Loucy (cell line): Measurements from ENCODE around the gene BRWD1.

Experiments
- H2AFZ ChIP-seq: fragments of 200-600 bp; sonication (generic); 2 replicates; pipeline ENCODE4 v1.6.0; 2016; ENCODE audit warnings: antibody characterized with exemption, mild to moderate bottlenecking, low read length, moderate library complexity
- H3F3A ChIP-seq: fragments of 200-600 bp; 2 replicates; pipeline ENCODE4 v1.6.0; 2016; ENCODE audit warnings: antibody characterized with exemption, low read depth, mild to moderate bottlenecking
- H3K27me3 ChIP-seq: fragments of 200-600 bp; sonication (generic); 2 replicates; pipeline ENCODE4 v1.6.1; 2014; ENCODE audit warnings: low read length, mild to moderate bottlenecking; ENCODE audit not compliant: insufficient read depth, poor library complexity, severe bottlenecking
- H3K36me3 ChIP-seq: fragments of 200-600 bp; sonication (generic); 2 replicates; pipeline ENCODE4 v1.6.1; 2016; ENCODE audit warnings: low read length; ENCODE audit not compliant: insufficient read depth
- H3K4me1 ChIP-seq: fragments of 200-600 bp; sonication (generic); 2 replicates; pipeline ENCODE4 v1.5.1; 2014; ENCODE audit warnings: low read length, mild to moderate bottlenecking; ENCODE audit not compliant: insufficient read depth, poor library complexity, severe bottlenecking
- H3K4me2 ChIP-seq: fragments of 200-600 bp; sonication (generic); 2 replicates; pipeline ENCODE4 v1.6.0; 2014; ENCODE audit warnings: antibody characterized with exemption, low read length, low read depth, mild to moderate bottlenecking; ENCODE audit not compliant: poor library complexity, severe bottlenecking
- H3K4me3 ChIP-seq: fragments of 200-600 bp; sonication (generic); 2 replicates; pipeline ENCODE4 v1.5.1; 2014; ENCODE audit warnings: low read length, mild to moderate bottlenecking, mixed read lengths; ENCODE audit not compliant: poor library complexity, severe bottlenecking
- H3K79me2 ChIP-seq: fragments of 200-600 bp; sonication (generic); 2 replicates; pipeline ENCODE4 v1.6.1; 2014; ENCODE audit warnings: low read length; ENCODE audit not compliant: insufficient read depth
- H3K9ac ChIP-seq: fragments of 200-600 bp; sonication (generic); 2 replicates; pipeline ENCODE4 v1.6.0; 2014; ENCODE audit warnings: mild to moderate bottlenecking, low read depth, low read length, moderate library complexity; ENCODE audit not compliant: poor library complexity, severe bottlenecking
- H3K9me2 ChIP-seq: fragments of 200-600 bp; sonication (generic); replicated peaks from 2 replicates; pipeline ENCODE4 v1.6.1; 2016; ENCODE audit warnings: low read depth, low read length, mixed read lengths
- H3K9me3 ChIP-seq: fragments of 200-600 bp; sonication (generic); 2 replicates; pipeline ENCODE4 v1.6.1; 2014; ENCODE audit warnings: mild to moderate bottlenecking, antibody characterized with exemption, low read length, low read depth; ENCODE audit not compliant: insufficient read depth
- H4K20me1 ChIP-seq: fragments of 200-600 bp; sonication (generic); 2 replicates; pipeline ENCODE4 v1.6.0; 2014; ENCODE audit warnings: antibody characterized with exemption, low read length, mild to moderate bottlenecking; ENCODE audit not compliant: insufficient read depth, poor library complexity, severe bottlenecking
- EZH2phosphoT487 ChIP-seq: fragments of 200-600 bp; IDR thresholded peaks from 2 replicates; pipeline ENCODE4 v1.6.1; 2018; ENCODE audit warnings: antibody characterized with exemption, mild to moderate bottlenecking, moderate library complexity, borderline replicate concordance
- TF ChIP-seq, protein P1 (sequence below): fragments of 200-600 bp; sonication (generic); conservative IDR thresholded peaks from 2 replicates; pipeline ENCODE4 v1.5.1; 2014; ENCODE audit warnings: mild to moderate bottlenecking, antibody characterized with exemption, low read length

Gene BRWD1

DNA sequence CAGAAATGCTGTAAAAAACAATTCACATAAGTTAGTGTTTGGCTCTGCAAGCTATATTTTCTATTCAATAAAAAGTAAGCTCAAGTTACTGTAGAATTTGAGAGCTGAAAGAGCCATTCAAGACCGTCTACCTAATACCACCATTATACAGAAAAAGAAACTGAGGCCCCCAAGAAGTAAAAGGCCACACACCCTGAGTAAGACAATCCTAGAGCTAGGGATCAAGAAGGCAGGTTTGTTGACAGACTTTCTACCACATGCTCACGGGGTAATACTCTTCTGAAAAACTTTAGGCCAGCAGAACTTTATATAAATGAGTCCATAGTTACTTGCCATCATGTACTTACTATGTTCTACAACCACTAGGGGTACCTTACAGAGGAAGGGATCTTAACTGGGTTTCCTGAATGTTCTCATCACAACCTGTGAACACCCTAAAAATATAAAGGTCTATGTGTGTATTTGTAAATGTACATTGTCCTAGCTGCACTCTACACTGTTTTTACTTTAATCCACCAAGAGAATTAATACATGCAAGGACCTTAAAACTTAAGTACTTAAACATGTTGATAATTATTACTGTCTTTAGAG is 132.9 kb downstream of the BRWD1 start:
- H3K79me2 ChIP-seq, result peaks cover 82% of the 10 kb centered on the region
- TF ChIP-seq, protein P1, sequence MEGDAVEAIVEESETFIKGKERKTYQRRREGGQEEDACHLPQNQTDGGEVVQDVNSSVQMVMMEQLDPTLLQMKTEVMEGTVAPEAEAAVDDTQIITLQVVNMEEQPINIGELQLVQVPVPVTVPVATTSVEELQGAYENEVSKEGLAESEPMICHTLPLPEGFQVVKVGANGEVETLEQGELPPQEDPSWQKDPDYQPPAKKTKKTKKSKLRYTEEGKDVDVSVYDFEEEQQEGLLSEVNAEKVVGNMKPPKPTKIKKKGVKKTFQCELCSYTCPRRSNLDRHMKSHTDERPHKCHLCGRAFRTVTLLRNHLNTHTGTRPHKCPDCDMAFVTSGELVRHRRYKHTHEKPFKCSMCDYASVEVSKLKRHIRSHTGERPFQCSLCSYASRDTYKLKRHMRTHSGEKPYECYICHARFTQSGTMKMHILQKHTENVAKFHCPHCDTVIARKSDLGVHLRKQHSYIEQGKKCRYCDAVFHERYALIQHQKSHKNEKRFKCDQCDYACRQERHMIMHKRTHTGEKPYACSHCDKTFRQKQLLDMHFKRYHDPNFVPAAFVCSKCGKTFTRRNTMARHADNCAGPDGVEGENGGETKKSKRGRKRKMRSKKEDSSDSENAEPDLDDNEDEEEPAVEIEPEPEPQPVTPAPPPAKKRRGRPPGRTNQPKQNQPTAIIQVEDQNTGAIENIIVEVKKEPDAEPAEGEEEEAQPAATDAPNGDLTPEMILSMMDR, result peak; percentile 62
- no peak for TF ChIP-seq EZH2phosphoT487
- peaks cover 25% of the 10 kb centered on the region; the same call in 1 of the 2 replicates for H3K36me3 ChIP-seq
- no peaks in the 10 kb centered on the region for H3F3A ChIP-seq
- no peaks in the 10 kb centered on the region for H3K27me3 ChIP-seq
- H3K9me3 ChIP-seq, result no peaks in the 10 kb centered on the region
- peak overlapping the region; percentile 94 for H3K4me2 ChIP-seq
- peaks cover 64% of the 10 kb centered on the region for H3K4me1 ChIP-seq
- peaks cover 38% of the 10 kb centered on the region for H4K20me1 ChIP-seq
- no peaks in the 10 kb centered on the region for H3K9me2 ChIP-seq
- H3K4me3 ChIP-seq, result peak overlapping the region; percentile 88
- H2AFZ ChIP-seq, result no peak overlapping the region
- peak overlapping the region; percentile 81 for H3K9ac ChIP-seq

DNA sequence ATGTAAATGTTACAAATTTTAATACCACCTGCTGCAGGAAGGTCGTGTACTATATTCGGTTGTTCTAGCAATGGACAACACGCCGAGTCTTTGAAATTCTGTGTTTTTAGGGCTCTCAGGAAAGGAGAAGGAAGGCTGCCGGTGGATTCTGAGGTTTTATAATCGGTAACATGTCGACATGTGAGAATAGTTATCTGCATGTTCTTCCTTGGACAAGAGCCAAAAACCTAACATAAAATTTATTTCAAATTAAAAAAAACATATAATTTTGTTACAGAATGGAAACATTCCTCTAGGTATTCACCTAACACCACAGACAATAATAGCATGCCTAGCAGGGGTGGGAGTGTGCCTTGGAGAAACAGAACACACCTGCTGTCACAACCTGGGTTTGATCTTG is 135.0 kb downstream of the BRWD1 start:
- Histone ChIP-seq H3K4me3 (peak overlapping the region; percentile 43), H3K36me3 (peaks cover 44% of the 10 kb centered on the region), H4K20me1 (peaks cover 47% of the 10 kb centered on the region), H2AFZ (no peak overlapping the region), H3K9me3 (no peaks in the 10 kb centered on the region), H3K9ac (no peak overlapping the region), H3F3A (no peaks in the 10 kb centered on the region), H3K9me2 (no peaks in the 10 kb centered on the region), H3K27me3 (no peaks in the 10 kb centered on the region), H3K79me2 (peaks cover 83% of the 10 kb centered on the region), H3K4me2 (peak overlapping the region; percentile 94), H3K4me1 (peaks cover 63% of the 10 kb centered on the region)
- TF ChIP-seq, protein P1, result no peak
- no peak for TF ChIP-seq EZH2phosphoT487

DNA sequence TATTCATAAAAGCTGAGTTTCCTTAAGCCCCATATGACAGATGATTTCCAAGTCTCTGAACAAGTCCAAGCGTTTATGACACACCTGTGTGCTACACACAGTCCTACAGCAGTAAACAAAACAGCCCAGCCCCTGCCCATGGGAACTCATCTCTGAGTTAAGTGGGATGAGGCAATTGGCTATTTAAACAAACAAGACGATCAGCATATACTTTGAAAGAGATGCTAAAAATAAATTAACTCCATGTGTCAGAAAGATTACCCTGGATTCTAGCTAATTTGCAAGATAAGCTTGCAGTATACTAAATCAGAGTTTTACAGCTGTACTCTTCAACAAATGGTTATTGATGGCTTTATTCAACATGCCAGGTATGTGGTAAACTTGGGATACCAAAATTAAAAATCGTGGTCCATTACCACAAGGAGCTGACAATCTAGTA is 137.1 kb downstream of the BRWD1 start:
- no peaks in the 10 kb centered on the region for H3F3A ChIP-seq
- H3K4me3 ChIP-seq, result peak overlapping the region; percentile 8
- peaks cover 56% of the 10 kb centered on the region for H3K36me3 ChIP-seq
- peaks cover 64% of the 10 kb centered on the region for H3K79me2 ChIP-seq
- H3K9me3 ChIP-seq, result no peaks in the 10 kb centered on the region
- no peaks in the 10 kb centered on the region for H3K27me3 ChIP-seq
- H3K9me2 ChIP-seq, result no peaks in the 10 kb centered on the region
- H4K20me1 ChIP-seq, result peaks cover 36% of the 10 kb centered on the region
- H2AFZ ChIP-seq, result no peak overlapping the region
- H3K4me2 ChIP-seq, result peak overlapping the region; percentile 18
- TF ChIP-seq, protein P1, result no peak
- no peak for TF ChIP-seq EZH2phosphoT487
- H3K9ac ChIP-seq, result no peak overlapping the region
- peaks cover 52% of the 10 kb centered on the region for H3K4me1 ChIP-seq
